ENCODE measurements around the gene H1-8.
"Not testable (repeated sequence)": the region's sequence is repeated elsewhere in the genome, so short reads cannot be mapped to it uniquely, and the experiment has no call there.

The H1-8 gene

DNA sequence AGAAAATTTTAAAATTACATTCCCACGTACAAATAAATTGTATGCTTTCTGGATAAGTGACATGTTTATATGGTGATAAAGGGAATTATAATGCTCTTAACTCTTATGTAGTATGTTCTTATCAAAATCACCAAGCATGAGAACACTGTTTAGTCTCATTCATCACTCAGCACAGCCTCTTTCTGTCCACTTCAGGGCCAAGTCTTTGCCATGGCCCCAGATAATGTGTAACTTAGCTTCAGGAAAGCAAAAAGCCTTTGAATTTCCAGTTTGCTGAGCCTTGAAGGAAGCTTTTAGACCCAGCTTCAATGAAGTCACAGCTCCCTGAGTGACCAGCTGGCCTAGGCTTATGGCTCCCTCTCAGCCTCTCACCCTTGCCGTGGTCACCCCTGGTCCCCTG lies 45.1 kb upstream of the H1-8 start:
- ATAC-seq: not testable (repeated sequence)
- TF ChIP-seq ISL1 (CRISPR knock-in tag; IDR thresholded peaks at IDR 0.05): 0 out of 2 replicates have a peak, but pooled peaks have one; percentile 19

DNA sequence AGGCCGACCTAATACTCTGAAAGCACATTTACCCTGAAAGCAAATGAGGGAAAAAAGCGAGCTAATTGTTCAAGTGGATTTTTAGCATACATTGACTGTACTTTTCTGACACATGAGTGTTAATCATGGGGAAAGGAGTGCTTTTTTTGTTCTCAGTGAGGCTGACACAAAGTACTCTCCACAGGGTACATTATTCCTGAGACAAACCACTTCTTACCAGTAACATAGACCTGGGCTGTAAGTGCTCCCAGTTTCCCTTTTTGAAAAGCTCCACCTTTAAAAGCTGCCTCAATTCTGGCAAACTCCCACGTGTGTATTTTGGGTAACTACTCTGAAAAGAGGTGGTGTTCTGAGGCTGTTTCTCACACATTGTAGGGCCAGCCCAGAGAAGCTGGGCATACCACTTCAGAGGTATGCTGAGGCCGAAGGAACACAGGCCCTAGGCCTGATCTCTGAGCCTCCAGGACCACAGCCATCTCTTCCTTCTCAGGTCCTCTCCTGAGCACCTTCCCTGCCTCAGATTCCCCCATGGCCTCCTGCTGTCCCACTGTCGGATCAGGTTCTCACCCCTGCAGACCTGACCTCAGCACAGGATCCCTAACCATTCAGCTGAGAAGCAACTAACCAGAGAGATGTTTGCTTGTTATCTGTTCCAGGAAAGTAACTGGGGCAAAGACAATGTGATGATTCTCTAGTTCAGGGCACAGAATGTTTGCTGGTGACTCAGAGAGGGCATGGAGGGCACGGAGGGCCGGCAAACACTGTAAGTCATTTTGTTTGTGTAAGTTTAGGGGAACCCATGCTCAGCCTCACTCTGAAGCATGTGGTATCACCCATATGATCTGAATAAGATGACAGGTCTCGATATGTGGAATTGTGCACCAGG lies 44.1 kb upstream of the H1-8 start:
- ATAC-seq: not testable (repeated sequence)

DNA sequence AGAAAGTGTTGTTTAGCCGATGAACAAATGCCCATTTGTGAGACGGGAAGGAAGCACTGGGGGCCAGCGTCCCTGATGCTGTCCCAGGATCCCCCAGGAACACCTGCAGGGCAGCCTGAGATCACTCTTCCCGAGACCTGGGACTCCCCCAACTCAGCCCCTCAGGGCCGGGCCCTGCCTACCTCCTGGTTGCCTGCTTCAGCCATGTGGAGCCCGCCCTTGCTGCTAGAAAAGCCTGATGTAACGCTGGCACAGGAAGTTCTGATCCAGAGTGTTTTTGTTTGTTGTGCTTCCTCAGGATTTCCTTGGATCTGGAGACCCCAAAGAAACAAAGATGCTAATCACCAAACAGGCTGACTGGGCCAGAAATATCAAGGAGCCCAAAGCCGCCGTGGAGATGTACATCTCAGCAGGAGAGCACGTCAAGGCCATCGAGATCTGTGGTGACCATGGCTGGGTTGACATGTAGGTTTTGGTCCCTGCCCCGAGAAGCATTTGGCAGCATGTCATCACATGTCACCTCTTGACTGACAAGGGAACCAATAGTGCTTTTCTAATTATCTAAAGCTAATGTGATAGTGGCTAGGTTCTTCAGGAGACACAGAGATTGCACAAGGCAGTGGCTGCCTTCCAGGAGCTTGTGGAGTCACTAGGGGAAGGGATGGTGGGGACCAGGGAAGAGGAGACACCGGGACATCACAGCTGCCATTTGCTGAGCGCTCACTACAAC lies 43.2 kb upstream of the H1-8 start:
- not testable (repeated sequence) for ATAC-seq

DNA sequence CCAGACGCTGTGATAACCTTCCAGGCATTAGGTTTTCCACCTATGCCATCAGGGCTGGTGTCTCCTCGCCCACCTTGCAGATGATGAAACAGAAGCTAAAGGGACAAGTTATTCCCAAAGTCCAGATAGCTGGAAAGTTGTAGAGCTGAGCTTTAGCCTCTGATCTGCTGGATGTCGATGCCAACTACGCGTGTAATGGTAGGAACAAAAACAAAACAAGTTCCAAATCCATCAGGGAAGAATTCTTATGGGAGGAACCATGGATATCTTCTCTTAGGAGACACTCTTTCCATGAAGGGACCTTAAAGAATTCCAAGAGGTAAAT lies 42.7 kb upstream of the H1-8 start:
- no peak for TF ChIP-seq GLIS3 (CRISPR knock-in tag; IDR thresholded peaks at IDR 0.05)
- TF ChIP-seq, protein P1, sequence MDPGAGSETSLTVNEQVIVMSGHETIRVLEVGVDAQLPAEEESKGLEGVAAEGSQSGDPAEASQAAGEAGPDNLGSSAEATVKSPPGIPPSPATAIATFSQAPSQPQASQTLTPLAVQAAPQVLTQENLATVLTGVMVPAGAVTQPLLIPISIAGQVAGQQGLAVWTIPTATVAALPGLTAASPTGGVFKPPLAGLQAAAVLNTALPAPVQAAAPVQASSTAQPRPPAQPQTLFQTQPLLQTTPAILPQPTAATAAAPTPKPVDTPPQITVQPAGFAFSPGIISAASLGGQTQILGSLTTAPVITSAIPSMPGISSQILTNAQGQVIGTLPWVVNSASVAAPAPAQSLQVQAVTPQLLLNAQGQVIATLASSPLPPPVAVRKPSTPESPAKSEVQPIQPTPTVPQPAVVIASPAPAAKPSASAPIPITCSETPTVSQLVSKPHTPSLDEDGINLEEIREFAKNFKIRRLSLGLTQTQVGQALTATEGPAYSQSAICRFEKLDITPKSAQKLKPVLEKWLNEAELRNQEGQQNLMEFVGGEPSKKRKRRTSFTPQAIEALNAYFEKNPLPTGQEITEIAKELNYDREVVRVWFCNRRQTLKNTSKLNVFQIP (CRISPR knock-in tag; IDR thresholded peaks at IDR 0.05; ENCODE audit: borderline replicate concordance, low read depth): no peak
- no peak for TF ChIP-seq ARNTL (CRISPR knock-in tag; IDR thresholded peaks at IDR 0.05; ENCODE audit: borderline replicate concordance, low read depth)
- no peak for ATAC-seq

DNA sequence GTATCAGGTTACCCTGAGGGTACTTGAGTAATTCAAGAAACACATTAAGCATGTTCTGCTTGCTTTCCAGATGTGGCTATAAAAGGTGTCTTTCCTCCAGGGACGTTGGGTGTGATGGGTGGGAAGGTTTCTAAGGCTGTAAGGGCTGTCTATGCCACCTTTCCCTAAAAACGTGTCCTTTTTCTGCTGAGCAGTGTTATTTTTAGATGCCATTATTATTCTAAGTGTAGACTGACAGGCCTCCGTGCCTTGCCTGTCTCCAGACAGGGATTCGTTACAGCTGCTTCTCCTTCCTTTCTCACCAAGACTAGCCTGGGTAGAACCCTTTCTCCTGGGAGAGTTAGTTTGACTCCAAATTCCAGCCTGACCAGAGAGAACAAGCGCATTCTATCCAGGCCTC lies 41.3 kb upstream of the H1-8 start:
- no peak for ATAC-seq
- TF ChIP-seq ZFP30 (CRISPR knock-in tag; IDR thresholded peaks at IDR 0.05): no peak
- no peak for TF ChIP-seq TCF4 (CRISPR knock-in tag; IDR thresholded peaks at IDR 0.05; ENCODE audit: borderline replicate concordance)
- no peak for TF ChIP-seq PPARA (CRISPR knock-in tag; IDR thresholded peaks at IDR 0.05; ENCODE audit: borderline replicate concordance)
- TF ChIP-seq ESRRG (CRISPR knock-in tag; IDR thresholded peaks at IDR 0.05): no peak
- TF ChIP-seq BACH2 (CRISPR knock-in tag; IDR thresholded peaks at IDR 0.05; ENCODE audit: borderline replicate concordance): no peak
- no peak for TF ChIP-seq ZNF8 (CRISPR knock-in tag; IDR thresholded peaks at IDR 0.05)
- TF ChIP-seq CSDC2 (CRISPR knock-in tag; IDR thresholded peaks at IDR 0.05): no peak
- TF ChIP-seq, protein P1 (CRISPR knock-in tag; IDR thresholded peaks at IDR 0.05; ENCODE audit: borderline replicate concordance, low read depth): no peak
- TF ChIP-seq ISL1 (CRISPR knock-in tag; IDR thresholded peaks at IDR 0.05): no peak
- no peak for TF ChIP-seq ARNTL (CRISPR knock-in tag; IDR thresholded peaks at IDR 0.05; ENCODE audit: borderline replicate concordance, low read depth)
- no peak for TF ChIP-seq ZC3H10 (CRISPR knock-in tag; IDR thresholded peaks at IDR 0.05)
- TF ChIP-seq ZNF70 (CRISPR knock-in tag; IDR thresholded peaks at IDR 0.05): no peak
- no peak for TF ChIP-seq OSR1 (CRISPR knock-in tag; IDR thresholded peaks at IDR 0.05)
- TF ChIP-seq, protein P2, sequence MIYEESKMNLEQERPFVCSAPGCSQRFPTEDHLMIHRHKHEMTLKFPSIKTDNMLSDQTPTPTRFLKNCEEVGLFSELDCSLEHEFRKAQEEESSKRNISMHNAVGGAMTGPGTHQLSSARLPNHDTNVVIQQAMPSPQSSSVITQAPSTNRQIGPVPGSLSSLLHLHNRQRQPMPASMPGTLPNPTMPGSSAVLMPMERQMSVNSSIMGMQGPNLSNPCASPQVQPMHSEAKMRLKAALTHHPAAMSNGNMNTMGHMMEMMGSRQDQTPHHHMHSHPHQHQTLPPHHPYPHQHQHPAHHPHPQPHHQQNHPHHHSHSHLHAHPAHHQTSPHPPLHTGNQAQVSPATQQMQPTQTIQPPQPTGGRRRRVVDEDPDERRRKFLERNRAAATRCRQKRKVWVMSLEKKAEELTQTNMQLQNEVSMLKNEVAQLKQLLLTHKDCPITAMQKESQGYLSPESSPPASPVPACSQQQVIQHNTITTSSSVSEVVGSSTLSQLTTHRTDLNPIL (CRISPR knock-in tag; IDR thresholded peaks at IDR 0.05; ENCODE audit: low read depth): no peak
- TF ChIP-seq SNAI2 (CRISPR knock-in tag; IDR thresholded peaks at IDR 0.05): no peak
- TF ChIP-seq, protein P3, sequence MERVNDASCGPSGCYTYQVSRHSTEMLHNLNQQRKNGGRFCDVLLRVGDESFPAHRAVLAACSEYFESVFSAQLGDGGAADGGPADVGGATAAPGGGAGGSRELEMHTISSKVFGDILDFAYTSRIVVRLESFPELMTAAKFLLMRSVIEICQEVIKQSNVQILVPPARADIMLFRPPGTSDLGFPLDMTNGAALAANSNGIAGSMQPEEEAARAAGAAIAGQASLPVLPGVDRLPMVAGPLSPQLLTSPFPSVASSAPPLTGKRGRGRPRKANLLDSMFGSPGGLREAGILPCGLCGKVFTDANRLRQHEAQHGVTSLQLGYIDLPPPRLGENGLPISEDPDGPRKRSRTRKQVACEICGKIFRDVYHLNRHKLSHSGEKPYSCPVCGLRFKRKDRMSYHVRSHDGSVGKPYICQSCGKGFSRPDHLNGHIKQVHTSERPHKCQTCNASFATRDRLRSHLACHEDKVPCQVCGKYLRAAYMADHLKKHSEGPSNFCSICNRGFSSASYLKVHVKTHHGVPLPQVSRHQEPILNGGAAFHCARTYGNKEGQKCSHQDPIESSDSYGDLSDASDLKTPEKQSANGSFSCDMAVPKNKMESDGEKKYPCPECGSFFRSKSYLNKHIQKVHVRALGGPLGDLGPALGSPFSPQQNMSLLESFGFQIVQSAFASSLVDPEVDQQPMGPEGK (CRISPR knock-in tag; IDR thresholded peaks at IDR 0.05; ENCODE audit: borderline replicate concordance): no peak
- TF ChIP-seq, protein P4, sequence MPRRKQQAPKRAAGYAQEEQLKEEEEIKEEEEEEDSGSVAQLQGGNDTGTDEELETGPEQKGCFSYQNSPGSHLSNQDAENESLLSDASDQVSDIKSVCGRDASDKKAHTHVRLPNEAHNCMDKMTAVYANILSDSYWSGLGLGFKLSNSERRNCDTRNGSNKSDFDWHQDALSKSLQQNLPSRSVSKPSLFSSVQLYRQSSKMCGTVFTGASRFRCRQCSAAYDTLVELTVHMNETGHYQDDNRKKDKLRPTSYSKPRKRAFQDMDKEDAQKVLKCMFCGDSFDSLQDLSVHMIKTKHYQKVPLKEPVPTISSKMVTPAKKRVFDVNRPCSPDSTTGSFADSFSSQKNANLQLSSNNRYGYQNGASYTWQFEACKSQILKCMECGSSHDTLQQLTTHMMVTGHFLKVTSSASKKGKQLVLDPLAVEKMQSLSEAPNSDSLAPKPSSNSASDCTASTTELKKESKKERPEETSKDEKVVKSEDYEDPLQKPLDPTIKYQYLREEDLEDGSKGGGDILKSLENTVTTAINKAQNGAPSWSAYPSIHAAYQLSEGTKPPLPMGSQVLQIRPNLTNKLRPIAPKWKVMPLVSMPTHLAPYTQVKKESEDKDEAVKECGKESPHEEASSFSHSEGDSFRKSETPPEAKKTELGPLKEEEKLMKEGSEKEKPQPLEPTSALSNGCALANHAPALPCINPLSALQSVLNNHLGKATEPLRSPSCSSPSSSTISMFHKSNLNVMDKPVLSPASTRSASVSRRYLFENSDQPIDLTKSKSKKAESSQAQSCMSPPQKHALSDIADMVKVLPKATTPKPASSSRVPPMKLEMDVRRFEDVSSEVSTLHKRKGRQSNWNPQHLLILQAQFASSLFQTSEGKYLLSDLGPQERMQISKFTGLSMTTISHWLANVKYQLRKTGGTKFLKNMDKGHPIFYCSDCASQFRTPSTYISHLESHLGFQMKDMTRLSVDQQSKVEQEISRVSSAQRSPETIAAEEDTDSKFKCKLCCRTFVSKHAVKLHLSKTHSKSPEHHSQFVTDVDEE (CRISPR knock-in tag; IDR thresholded peaks at IDR 0.05): no peak
